IMR-90 (cell line): ENCODE data around the gene MMD2. TPM values are rescaled to one million over a fixed set of nuclear protein-coding genes. Genes with fewer than 3 reads are reported as not detected.

Source experiments
- ATAC-seq: fragments of 200-7000 bp; cut with Tn5 transposase; 2 replicates; pipeline ENCODE4 v1.9.1; 2020; ENCODE audit warnings: low read depth, mild to moderate bottlenecking, moderate library complexity
- BruUV-seq: library from RNA; stranded (reverse); fragments of 400-500 nt; replicated peaks from 2 replicates; lab custom pipeline; 2021; lab: Mats Ljungman, UMichigan
- CTCF ChIA-PET: fragments of 300-600 bp; formaldehyde crosslinking; extraction: SDS; loops from one replicate; lab custom pipeline; 2021; ENCODE audit warnings: antibody characterized with exemption; lab: Yijun Ruan, JAX
- POLR2A ChIA-PET: fragments of 300-600 bp; sonication (Branson Sonifier 250); formaldehyde crosslinking; loops from one replicate; lab custom pipeline; 2022; ENCODE audit warnings: antibody characterized with exemption; ENCODE audit not compliant: unreplicated experiment; lab: Charles Lee
- DNase-seq: peaks from one replicate; pipeline ENCODE4 v3.0.0; 2013
- H2AFZ ChIP-seq: replicated peaks from 2 replicates; pipeline ENCODE3; 2013; ENCODE audit warnings: low read length, mild to moderate bottlenecking; ENCODE audit not compliant: poor library complexity
- H2AK5ac ChIP-seq: 2 replicates; pipeline ENCODE4 v1.6.1; 2013; ENCODE audit warnings: low read depth, low read length, inconsistent platforms
- H2AK9ac ChIP-seq: replicated peaks from 2 replicates; pipeline ENCODE3; 2013; ENCODE audit warnings: mild to moderate bottlenecking, low read depth, low read length, moderate library complexity; ENCODE audit not compliant: poor library complexity
- H2BK120ac ChIP-seq: 2 replicates; pipeline ENCODE4 v1.6.1; 2013; ENCODE audit warnings: low read depth, low read length, inconsistent platforms
- H2BK15ac ChIP-seq: 3 replicates; pipeline ENCODE4 v1.6.1; 2013; ENCODE audit warnings: low read depth, low read length, inconsistent platforms
- H2BK20ac ChIP-seq: 2 replicates; pipeline ENCODE4 v1.6.1; 2013; ENCODE audit warnings: low read depth, mild to moderate bottlenecking, inconsistent platforms, low read length, moderate library complexity
- H2BK5ac ChIP-seq: 2 replicates; pipeline ENCODE4 v1.6.1; 2013; ENCODE audit warnings: mild to moderate bottlenecking, low read depth, low read length, inconsistent platforms; ENCODE audit not compliant: poor library complexity, severe bottlenecking
- H3K14ac ChIP-seq: replicated peaks from 2 replicates; pipeline ENCODE4 v1.6.1; 2013; ENCODE audit warnings: low read depth, low read length, inconsistent platforms
- H3K18ac ChIP-seq: 2 replicates; pipeline ENCODE4 v1.6.1; 2013; ENCODE audit warnings: low read depth, low read length, control low read depth
- H3K23ac ChIP-seq: 2 replicates; pipeline ENCODE4 v1.6.1; 2013; ENCODE audit warnings: low read depth, low read length, inconsistent platforms
- H3K27ac ChIP-seq: 2 replicates; pipeline ENCODE4 v1.5.1; 2013; ENCODE audit warnings: mild to moderate bottlenecking, control low read depth, low read length; ENCODE audit not compliant: insufficient read depth
- H3K27me3 ChIP-seq: 2 replicates; pipeline ENCODE4 v1.6.1; 2013; ENCODE audit warnings: low read length; ENCODE audit not compliant: control insufficient read depth, insufficient read depth
- H3K36me3 ChIP-seq: 2 replicates; pipeline ENCODE4 v1.6.1; 2013; ENCODE audit warnings: low read length, mixed read lengths; ENCODE audit not compliant: control insufficient read depth, insufficient read depth
- H3K4ac ChIP-seq: 2 replicates; pipeline ENCODE4 v1.6.1; 2013; ENCODE audit warnings: low read depth, low read length, inconsistent platforms
- H3K4me1 ChIP-seq: 2 replicates; pipeline ENCODE4 v1.6.1; 2013; ENCODE audit warnings: low read length, mixed read lengths; ENCODE audit not compliant: control insufficient read depth, insufficient read depth
- H3K4me2 ChIP-seq: 2 replicates; pipeline ENCODE4 v1.6.1; 2013; ENCODE audit warnings: low read depth, mild to moderate bottlenecking, control low read depth, low read length, moderate library complexity
- H3K4me3 ChIP-seq: 2 replicates; pipeline ENCODE4 v1.5.1; 2013; ENCODE audit warnings: low read depth, mild to moderate bottlenecking, control low read depth, low read length, moderate library complexity; ENCODE audit not compliant: insufficient read depth
- H3K56ac ChIP-seq: 2 replicates; pipeline ENCODE4 v1.6.1; 2013; ENCODE audit warnings: low read length, inconsistent platforms; ENCODE audit not compliant: insufficient read depth; ENCODE audit errors: extremely low read depth
- H3K79me1 ChIP-seq, 2 experiments: 2 replicates each; pipeline ENCODE4 v1.6.1; 2013; ENCODE audit warnings: low read length in 2 of 2, inconsistent platforms in 1 of 2, low read depth in 1 of 2
- H3K9ac ChIP-seq: 2 replicates; pipeline ENCODE4 v1.6.1; 2013; ENCODE audit warnings: low read depth, low read length, control low read depth
- H3K9me1 ChIP-seq: 2 replicates; pipeline ENCODE4 v1.6.1; 2013; ENCODE audit warnings: low read length, inconsistent platforms; ENCODE audit not compliant: insufficient read depth
- H3K9me3 ChIP-seq: 2 replicates; pipeline ENCODE4 v1.6.1; 2013; ENCODE audit warnings: low read length; ENCODE audit not compliant: control insufficient read depth, insufficient read depth
- H4K20me1 ChIP-seq: 2 replicates; pipeline ENCODE4 v1.6.1; 2013; ENCODE audit warnings: low read length, inconsistent platforms; ENCODE audit not compliant: insufficient read depth
- H4K5ac ChIP-seq: 2 replicates; pipeline ENCODE4 v1.6.1; 2013; ENCODE audit warnings: mild to moderate bottlenecking, low read depth, low read length, control low read depth
- H4K8ac ChIP-seq, 2 experiments: 2 replicates each; pipeline ENCODE4 v1.6.1; 2013; ENCODE audit warnings: low read depth in 2 of 2, low read length in 2 of 2, control low read depth in 1 of 2, inconsistent platforms in 1 of 2
- H4K91ac ChIP-seq: 2 replicates; pipeline ENCODE4 v1.6.1; 2013; ENCODE audit warnings: low read depth, low read length, inconsistent platforms; ENCODE audit not compliant: insufficient read depth
- CHD1 ChIP-seq: IDR thresholded peaks from 2 replicates; pipeline ENCODE4 v1.6.1; 2012; ENCODE audit warnings: low read depth, low read length, improper control_type of control experiment
- CTCF ChIP-seq: conservative IDR thresholded peaks from 2 replicates; pipeline ENCODE4 v1.5.1; 2012; ENCODE audit warnings: mild to moderate bottlenecking, low read depth, low read length, improper control_type of control experiment
- ELK1 ChIP-seq: fragments of 150-350 bp; IDR thresholded peaks from 2 replicates; pipeline ENCODE4 v1.6.1; 2016; ENCODE audit warnings: low read depth, mild to moderate bottlenecking, low read length, moderate library complexity, borderline replicate concordance
- MAZ ChIP-seq: IDR thresholded peaks from 2 replicates; pipeline ENCODE4 v1.6.1; 2012; ENCODE audit warnings: low read depth, mild to moderate bottlenecking, low read length, improper control_type of control experiment, moderate library complexity, borderline replicate concordance
- MXI1 ChIP-seq: IDR thresholded peaks from 2 replicates; pipeline ENCODE4 v1.6.1; 2012; ENCODE audit warnings: low read depth, mild to moderate bottlenecking, low read length, moderate library complexity, borderline replicate concordance
- NFE2L2 ChIP-seq: fragments of 150-350 bp; IDR thresholded peaks from 2 replicates; pipeline ENCODE4 v1.6.1; 2016; ENCODE audit warnings: low read depth, mild to moderate bottlenecking, low read length
- POLR2A ChIP-seq: IDR thresholded peaks from 2 replicates; pipeline ENCODE4 v1.6.1; 2012; ENCODE audit warnings: mild to moderate bottlenecking, low read depth, low read length
- RAD21 ChIP-seq: IDR thresholded peaks from 2 replicates; pipeline ENCODE4 v1.6.1; 2012; ENCODE audit warnings: low read length, improper control_type of control experiment
- RCOR1 ChIP-seq: IDR thresholded peaks from 2 replicates; pipeline ENCODE4 v1.6.1; 2012; ENCODE audit warnings: mild to moderate bottlenecking, low read length, improper control_type of control experiment; ENCODE audit not compliant: insufficient replicate concordance
- RFX5 ChIP-seq: IDR thresholded peaks from 2 replicates; pipeline ENCODE4 v1.8.0; 2012; ENCODE audit warnings: low read depth, mild to moderate bottlenecking, low read length, moderate library complexity
- SMC3 ChIP-seq: fragments of 150-350 bp; IDR thresholded peaks from 2 replicates; pipeline ENCODE4 v1.6.1; 2016; ENCODE audit warnings: low read depth, mild to moderate bottlenecking, antibody characterized with exemption, low read length, moderate library complexity
- WGBS, 2 experiments: methylation state at CpG; one replicate each; pipeline versions ENCODE4 v1.1.5 to v1.1.7; 2013; ENCODE audit warnings: missing lambda C conversion rate in 2 of 2; ENCODE audit not compliant: insufficient read length in 1 of 2; ENCODE audit errors: extremely low coverage in 2 of 2; 5-methylcytosine and 5-hydroxymethylcytosine counted together
- dilution Hi-C: fragments of 300-500 bp; cut with HindIII; formaldehyde crosslinking; loops from one replicate; pipeline ENCODE4 v1.14.3; 2018; ENCODE audit warnings: low sequenced_read_pairs; ENCODE audit not compliant: unreplicated experiment
- in situ Hi-C: fragments of 300-500 bp; cut with MboI; formaldehyde crosslinking; loops from 3 replicates; pipeline ENCODE4 v1.14.3; 2019; ENCODE audit warnings: low sequenced_read_pairs, inconsistent platforms, mixed read lengths
- intact Hi-C: fragments of 100-400 bp; cut with micrococcal nuclease; formaldehyde crosslinking; loops from 2 replicates; pipeline ENCODE4 v1.10.0; 2022
- polyA plus RNA-seq, 3 experiments: library from polyadenylated mRNA; depleted of rRNA; stranded (reverse); fragments of >200 nt; gene quantifications; 2 replicates each; pipeline ENCODE4 v1.2.3, GENCODE V29; 2012; ENCODE audit warnings: low replicate concordance in 1 of 3
- total RNA-seq: library from RNA; depleted of rRNA; stranded (reverse); fragments of >200 nt; gene quantifications from 2 replicates; pipeline ENCODE4 v1.2.3, GENCODE V29; 2012
- TF ChIP-seq, protein P1 (sequence below): fragments of 150-350 bp; IDR thresholded peaks from 2 replicates; pipeline ENCODE4 v1.6.1; 2017; ENCODE audit warnings: mild to moderate bottlenecking, antibody characterized with exemption, low read length, low read depth

The MMD2 gene
- total and polyA plus RNA-seq, 2 of the 4 experiments (the other 2 are of a cell fraction) = not detected

- ATAC-seq (no peak), DNase-seq (no peak)
- H3K27ac ChIP-seq = no peak overlapping the region
- H4K20me1 ChIP-seq = no peaks in the 10 kb centered on the region
- no peak overlapping the region for H2AK9ac ChIP-seq
- H3K4me2 ChIP-seq = no peak overlapping the region
- H3K56ac ChIP-seq = no peak overlapping the region
- H2AK5ac ChIP-seq = no peak overlapping the region
- H3K9ac ChIP-seq = no peak overlapping the region
- H3K27me3 ChIP-seq = peaks cover 2% of the 10 kb centered on the region; the same call in 1 of the 2 replicates
- no peak for TF ChIP-seq NFE2L2
- no peak for TF ChIP-seq MXI1
- no peak for TF ChIP-seq RAD21
- no peak for TF ChIP-seq CHD1
- TF ChIP-seq RFX5 = no peak
- TF ChIP-seq, protein P1, sequence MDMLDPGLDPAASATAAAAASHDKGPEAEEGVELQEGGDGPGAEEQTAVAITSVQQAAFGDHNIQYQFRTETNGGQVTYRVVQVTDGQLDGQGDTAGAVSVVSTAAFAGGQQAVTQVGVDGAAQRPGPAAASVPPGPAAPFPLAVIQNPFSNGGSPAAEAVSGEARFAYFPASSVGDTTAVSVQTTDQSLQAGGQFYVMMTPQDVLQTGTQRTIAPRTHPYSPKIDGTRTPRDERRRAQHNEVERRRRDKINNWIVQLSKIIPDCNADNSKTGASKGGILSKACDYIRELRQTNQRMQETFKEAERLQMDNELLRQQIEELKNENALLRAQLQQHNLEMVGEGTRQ = no peak
- no peak for TF ChIP-seq ELK1
- no peak for TF ChIP-seq POLR2A
- no peak for TF ChIP-seq CTCF
- TF ChIP-seq SMC3 = no peak
- no peak for TF ChIP-seq RCOR1
- no peak for TF ChIP-seq MAZ
- BruUV-seq = no TSS peak
- no peak overlapping the region for H3K23ac ChIP-seq
- no peak overlapping the region for H2AFZ ChIP-seq
- in situ Hi-C loops = no loop called here
- no peak overlapping the region for H4K8ac ChIP-seq
- H3K4me3 ChIP-seq = no peak overlapping the region
- no peak overlapping the region for H3K14ac ChIP-seq
- H4K91ac ChIP-seq = no peak overlapping the region
- dilution Hi-C loops = no loop called here
- no peak overlapping the region for H2BK20ac ChIP-seq
- CTCF ChIA-PET = no interaction called here
- H3K36me3 ChIP-seq = no peaks in the 10 kb centered on the region
- no peak overlapping the region for H2BK5ac ChIP-seq
- no peak overlapping the region for H3K4ac ChIP-seq
- no peak overlapping the region for H4K5ac ChIP-seq
- intact Hi-C loops = no loop called here
- no peak overlapping the region for H3K18ac ChIP-seq
- WGBS, 2 experiments = 76% methylated on average over 2 of the region's 9 CpGs; no CpG with 5 or more reads in 1 of the 2 experiments
- peaks cover 4% of the 10 kb centered on the region; the same call in 1 of the 2 replicates for H3K9me3 ChIP-seq
- POLR2A ChIA-PET = no interaction called here
- no peaks in the 10 kb centered on the region for H3K9me1 ChIP-seq
- H3K4me1 ChIP-seq = no peaks in the 10 kb centered on the region
- no peak overlapping the region for H2BK120ac ChIP-seq
- H2BK15ac ChIP-seq = no peak overlapping the region
- H3K79me1 ChIP-seq = no peaks in the 10 kb centered on the region
Observed at GRCh38 chr7:4866528-4867496, 92.2 kb downstream of the MMD2 start.
